ENCODE results near the gene AICDA. TPM values are rescaled to one million over a fixed set of nuclear protein-coding genes. Genes with fewer than 3 reads are reported as not detected.
"Not testable (repeated sequence)": the region's sequence is repeated elsewhere in the genome, so short reads cannot be mapped to it uniquely, and the experiment has no call there.

The AICDA gene
- total and polyA plus RNA-seq, 2 of the 13 experiments (the other 11 are each of a cell fraction or from before 2014, with no cell fraction given) = not detected

- TF ChIP-seq ZNF800 (CRISPR knock-in tag; IDR thresholded peaks at IDR 0.05) (no peak), ZNF558 (CRISPR knock-in tag; IDR thresholded peaks at IDR 0.05; ENCODE audit: borderline replicate concordance) (no peak), IKZF5 (CRISPR knock-in tag; IDR thresholded peaks at IDR 0.05) (no peak), ELK4 (CRISPR knock-in tag; IDR thresholded peaks at IDR 0.05; ENCODE audit: borderline replicate concordance) (no peak), ZSCAN21 (CRISPR knock-in tag; IDR thresholded peaks at IDR 0.05; ENCODE audit: borderline replicate concordance) (no peak), CEBPG (CRISPR knock-in tag; IDR thresholded peaks at IDR 0.05) (no peak), ZNF362 (CRISPR knock-in tag; IDR thresholded peaks at IDR 0.05; ENCODE audit: borderline replicate concordance) (no peak), HDAC1 (CRISPR knock-in tag; IDR thresholded peaks at IDR 0.05) (no peak), POGK (CRISPR knock-in tag; conservative IDR thresholded peaks at IDR 0.05) (no peak), FOXJ3 (CRISPR knock-in tag; IDR thresholded peaks at IDR 0.05; ENCODE audit: borderline replicate concordance) (no peak), ZBTB38 (CRISPR knock-in tag; IDR thresholded peaks at IDR 0.05) (no peak), IKZF1 (IDR thresholded peaks at IDR 0.05) (no peak), RFX3 (CRISPR knock-in tag; IDR thresholded peaks at IDR 0.05) (no peak)
Measured at GRCh38 chr12:8566525-8566924, 46.1 kb downstream of the AICDA start (continued).

GRCh38 chr12:8566052-8566451 lies 46.6 kb downstream of the AICDA start:
- DNase-seq (ENCODE audit: low spot score); H3K4me1 ChIP-seq (ENCODE audit: insufficient read depth, low read length); H3K27ac ChIP-seq (ENCODE audit: extremely low read length, insufficient read depth, low read length); H3K4me2 ChIP-seq (ENCODE audit: low read depth, low read length); in situ Hi-C loops (cut with HindIII; ENCODE audit: extremely low pct_ligation_motif_present, low pct_unique_long_range_greater_than_20kb); CTCF ChIA-PET (ENCODE audit: low intra/inter-chr PET ratio, low total read pairs); H3K36me3 ChIP-seq (replicated peaks in 1 of 2; ENCODE audit: control insufficient read depth in 1 of 2, insufficient read depth in 2 of 2, low read length in 2 of 2); FAIRE-seq; BruUV-seq (replicated peaks); H3K9me3 ChIP-seq (ENCODE audit: low read length); POLR2A ChIA-PET; H4K20me1 ChIP-seq (ENCODE audit: insufficient read depth, low read length); H3K27me3 ChIP-seq (ENCODE audit: control insufficient read depth in 1 of 2, insufficient read depth in 2 of 2, low read length in 2 of 2); ATAC-seq; H3K79me2 ChIP-seq (ENCODE audit: insufficient read depth, low read length); H3K4me3 ChIP-seq (replicated peaks in 1 of 3; ENCODE audit: insufficient read depth in 1 of 3, low read depth in 2 of 3, low read length in 3 of 3); H3K9ac ChIP-seq (ENCODE audit: insufficient read depth, low read depth, low read length); H2AFZ ChIP-seq (ENCODE audit: low read length); intact Hi-C loops (cut with micrococcal nuclease; ENCODE audit: unreplicated experiment): not testable (repeated sequence)
- WGBS (ENCODE audit: low lambda C conversion rate) = 50% methylated on average over 2 of the region's 2 CpGs
